Measurements from ENCODE around the gene PSMD14. TPM values are rescaled to one million over a fixed set of nuclear protein-coding genes. Genes with fewer than 3 reads are reported as not detected.

PSMD14 gene
- total and polyA plus RNA-seq, 2 donors (not counting 1 experiment from before 2014, with no cell fraction given), result 69.2 to 87.5 TPM

- peaks cover 2% of the 10 kb centered on the region for H3K36me3 ChIP-seq (ENCODE audit: control insufficient read depth, insufficient read depth, low read length)
- no peaks in the 10 kb centered on the region for H3K27me3 ChIP-seq (ENCODE audit: control insufficient read depth, insufficient read depth, low read length)
- no peak overlapping the region for H3K4me3 ChIP-seq (replicated peaks in 1 of 4; ENCODE audit: control extremely low read depth in 1 of 4, insufficient read depth in 1 of 4, low read depth in 3 of 4, low read length in 4 of 4)
- no peak overlapping the region for H3K4me2 ChIP-seq (ENCODE audit: extremely low read depth, insufficient read depth, low read length)
- no peak overlapping the region for H2AFZ ChIP-seq (ENCODE audit: low read length)
- TF ChIP-seq, protein P1, sequence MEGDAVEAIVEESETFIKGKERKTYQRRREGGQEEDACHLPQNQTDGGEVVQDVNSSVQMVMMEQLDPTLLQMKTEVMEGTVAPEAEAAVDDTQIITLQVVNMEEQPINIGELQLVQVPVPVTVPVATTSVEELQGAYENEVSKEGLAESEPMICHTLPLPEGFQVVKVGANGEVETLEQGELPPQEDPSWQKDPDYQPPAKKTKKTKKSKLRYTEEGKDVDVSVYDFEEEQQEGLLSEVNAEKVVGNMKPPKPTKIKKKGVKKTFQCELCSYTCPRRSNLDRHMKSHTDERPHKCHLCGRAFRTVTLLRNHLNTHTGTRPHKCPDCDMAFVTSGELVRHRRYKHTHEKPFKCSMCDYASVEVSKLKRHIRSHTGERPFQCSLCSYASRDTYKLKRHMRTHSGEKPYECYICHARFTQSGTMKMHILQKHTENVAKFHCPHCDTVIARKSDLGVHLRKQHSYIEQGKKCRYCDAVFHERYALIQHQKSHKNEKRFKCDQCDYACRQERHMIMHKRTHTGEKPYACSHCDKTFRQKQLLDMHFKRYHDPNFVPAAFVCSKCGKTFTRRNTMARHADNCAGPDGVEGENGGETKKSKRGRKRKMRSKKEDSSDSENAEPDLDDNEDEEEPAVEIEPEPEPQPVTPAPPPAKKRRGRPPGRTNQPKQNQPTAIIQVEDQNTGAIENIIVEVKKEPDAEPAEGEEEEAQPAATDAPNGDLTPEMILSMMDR (conservative IDR thresholded peaks at IDR 0.05 in 1 of 2, IDR thresholded peaks at IDR 0.05 in 1 of 2; ENCODE audit: low read depth in 1 of 2, low read length in 2 of 2), result no peak
- TF ChIP-seq EZH2 (IDR thresholded peaks at IDR 0.05; ENCODE audit: low read length, missing control alignments), result no peak
- peaks cover 13% of the 10 kb centered on the region for H3K79me2 ChIP-seq (ENCODE audit: control insufficient read depth, insufficient read depth, low read length)
- DNase-seq (ENCODE audit: low read depth in 2 of 2), result peak in 1 of 2 donors; percentile 8
- no peaks in the 10 kb centered on the region for H3K4me1 ChIP-seq (ENCODE audit: control insufficient read depth, extremely low read depth, insufficient read depth, low read length)
- no peaks in the 10 kb centered on the region for H4K20me1 ChIP-seq (ENCODE audit: control insufficient read depth, extremely low read depth, insufficient read depth, low read length)
- H3K27ac ChIP-seq (ENCODE audit: insufficient read depth, low read length), result no peak overlapping the region
- H3K9ac ChIP-seq (ENCODE audit: insufficient read depth, low read length), result no peak overlapping the region
- H3K9me3 ChIP-seq (ENCODE audit: control insufficient read depth, insufficient read depth, low read depth, low read length), result no peaks in the 10 kb centered on the region
Measured at GRCh38 chr2:161367675-161368074, 59.5 kb downstream of the PSMD14 start.

DNA sequence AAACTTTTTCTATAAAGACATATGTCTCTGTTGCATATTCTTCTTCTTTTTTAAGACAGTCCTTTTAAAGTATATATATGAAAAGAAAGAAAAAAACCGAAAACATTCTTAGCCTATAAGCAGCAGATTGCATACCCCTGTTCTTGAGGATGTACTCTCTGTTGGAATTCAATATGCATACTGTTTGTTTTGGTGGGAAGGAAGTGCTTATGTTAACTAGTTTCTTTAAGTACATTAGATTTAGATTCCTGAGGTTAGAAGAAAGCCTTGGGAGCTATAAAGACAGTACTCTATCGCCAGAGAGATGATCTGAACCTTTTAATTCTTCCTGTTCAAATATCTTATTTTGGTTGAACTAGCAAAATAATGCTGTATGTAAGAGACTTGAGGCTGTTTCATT lies 61.1 kb downstream of the PSMD14 start:
- no peak overlapping the region for H2AFZ ChIP-seq (ENCODE audit: low read length)
- no peaks in the 10 kb centered on the region for H3K27me3 ChIP-seq (ENCODE audit: control insufficient read depth, insufficient read depth, low read length)
- no peak for DNase-seq (ENCODE audit: low read depth in 2 of 2)
- no peak overlapping the region for H3K4me2 ChIP-seq (ENCODE audit: extremely low read depth, insufficient read depth, low read length)
- H3K27ac ChIP-seq (ENCODE audit: insufficient read depth, low read length), result no peak overlapping the region
- no peaks in the 10 kb centered on the region for H3K4me1 ChIP-seq (ENCODE audit: control insufficient read depth, extremely low read depth, insufficient read depth, low read length)
- H3K9ac ChIP-seq (ENCODE audit: insufficient read depth, low read length), result no peak overlapping the region
- H4K20me1 ChIP-seq (ENCODE audit: control insufficient read depth, extremely low read depth, insufficient read depth, low read length), result no peaks in the 10 kb centered on the region
- no peaks in the 10 kb centered on the region for H3K9me3 ChIP-seq (ENCODE audit: control insufficient read depth, insufficient read depth, low read depth, low read length)
- H3K4me3 ChIP-seq (replicated peaks in 1 of 4; ENCODE audit: control extremely low read depth in 1 of 4, insufficient read depth in 1 of 4, low read depth in 3 of 4, low read length in 4 of 4), result no peak overlapping the region
- peaks cover 2% of the 10 kb centered on the region for H3K36me3 ChIP-seq (ENCODE audit: control insufficient read depth, insufficient read depth, low read length)
- H3K79me2 ChIP-seq (ENCODE audit: control insufficient read depth, insufficient read depth, low read length), result peaks cover 4% of the 10 kb centered on the region
- TF ChIP-seq, protein P1 (conservative IDR thresholded peaks at IDR 0.05 in 1 of 2, IDR thresholded peaks at IDR 0.05 in 1 of 2; ENCODE audit: low read depth in 1 of 2, low read length in 2 of 2), result no peak
- no peak for TF ChIP-seq EZH2 (IDR thresholded peaks at IDR 0.05; ENCODE audit: low read length, missing control alignments)

GRCh38 chr2:161370981-161371380 lies 62.8 kb downstream of the PSMD14 start:
- H3K36me3 ChIP-seq (ENCODE audit: control insufficient read depth, insufficient read depth, low read length), result peaks cover 2% of the 10 kb centered on the region
- H3K79me2 ChIP-seq (ENCODE audit: control insufficient read depth, insufficient read depth, low read length), result peaks cover 2% of the 10 kb centered on the region
- H3K27ac ChIP-seq (ENCODE audit: insufficient read depth, low read length), result no peak overlapping the region

More at GRCh38 chr2:161370981-161371380, 62.8 kb downstream of the PSMD14 start:
- Histone ChIP-seq H3K9me3 (ENCODE audit: control insufficient read depth, insufficient read depth, low read depth, low read length) (no peaks in the 10 kb centered on the region), H3K4me3 (replicated peaks in 1 of 4; ENCODE audit: control extremely low read depth in 1 of 4, insufficient read depth in 1 of 4, low read depth in 3 of 4, low read length in 4 of 4) (no peak overlapping the region), H2AFZ (ENCODE audit: low read length) (no peak overlapping the region), H3K4me2 (ENCODE audit: extremely low read depth, insufficient read depth, low read length) (no peak overlapping the region), H4K20me1 (ENCODE audit: control insufficient read depth, extremely low read depth, insufficient read depth, low read length) (no peaks in the 10 kb centered on the region), H3K27me3 (ENCODE audit: control insufficient read depth, insufficient read depth, low read length) (no peaks in the 10 kb centered on the region), H3K4me1 (ENCODE audit: control insufficient read depth, extremely low read depth, insufficient read depth, low read length) (no peaks in the 10 kb centered on the region), H3K9ac (ENCODE audit: insufficient read depth, low read length) (no peak overlapping the region)
- no peak for TF ChIP-seq EZH2 (IDR thresholded peaks at IDR 0.05; ENCODE audit: low read length, missing control alignments)
- TF ChIP-seq, protein P1 (conservative IDR thresholded peaks at IDR 0.05 in 1 of 2, IDR thresholded peaks at IDR 0.05 in 1 of 2; ENCODE audit: low read depth in 1 of 2, low read length in 2 of 2), result no peak
- DNase-seq (ENCODE audit: low read depth in 2 of 2), result no peak

Measured in fibroblast of lung (primary cell).